SK-N-SH (cell line): Measurements from ENCODE around the gene ASB11. TPM values are rescaled to one million over a fixed set of nuclear protein-coding genes. Genes with fewer than 3 reads are reported as not detected.

Experiments
- CTCF ChIA-PET: fragments of 300-600, 350-600 bp; formaldehyde crosslinking; extraction: SDS; loops from one replicate; lab custom pipeline; 2021; lab: Yijun Ruan, JAX
- POLR2A ChIA-PET: fragments of 350-600 bp; sonication (Branson Sonifier 250); formaldehyde crosslinking; extraction: SDS; loops from one replicate; lab custom pipeline; 2020; ENCODE audit warnings: antibody characterized with exemption, inconsistent platforms; lab: Yijun Ruan, JAX
- DNase-seq: peaks from one replicate; pipeline ENCODE4 v3.0.0; 2012
- H2AFZ ChIP-seq: fragments of 200-600 bp; sonication (generic); 2 replicates; pipeline ENCODE4 v1.8.1; 2016; ENCODE audit warnings: antibody characterized with exemption, mild to moderate bottlenecking, low read depth
- H3F3A ChIP-seq: fragments of 200-600 bp; sonication (generic); replicated peaks from 2 replicates; pipeline ENCODE3; 2016; ENCODE audit warnings: antibody characterized with exemption, mild to moderate bottlenecking; ENCODE audit not compliant: insufficient read depth
- H3K27ac ChIP-seq, 2 experiments: fragments of 200-500 bp in 1 of 2; fragments of 200-600 bp in 1 of 2; sonication (Bioruptor generic) in 1 of 2; sonication (generic), shearing (Covaris generic) in 1 of 2; 2 replicates each; pipeline versions ENCODE4 v1.5.1 to v1.6.1; 2014 to 2016; ENCODE audit warnings: low read depth in 2 of 2, inconsistent platforms in 1 of 2, low read length in 1 of 2, mild to moderate bottlenecking in 1 of 2, mixed read lengths in 1 of 2
- H3K27me3 ChIP-seq: fragments of 200-600 bp; sonication (generic), shearing (Covaris generic); 2 replicates; pipeline ENCODE4 v1.6.1; 2016; ENCODE audit warnings: mixed run types; ENCODE audit not compliant: insufficient read depth
- H3K36me3 ChIP-seq, 2 experiments: fragments of 200-500 bp in 1 of 2; fragments of 200-600 bp in 1 of 2; sonication (Bioruptor generic) in 1 of 2; sonication (generic) in 1 of 2; replicated peaks in 1 of 2; 2 replicates each; pipeline versions ENCODE3 to v1.5.1; 2014 to 2016; ENCODE audit warnings: low read length in 1 of 2, mild to moderate bottlenecking in 1 of 2; ENCODE audit not compliant: insufficient read depth in 2 of 2, control insufficient read depth in 1 of 2
- H3K4me1 ChIP-seq, 2 experiments: fragments of 200-500 bp in 1 of 2; fragments of 200-600 bp in 1 of 2; sonication (Bioruptor generic) in 1 of 2; sonication (generic), shearing (Covaris generic) in 1 of 2; 2 replicates each; pipeline versions ENCODE4 v1.5.1 to v1.6.1; 2014 to 2016; ENCODE audit warnings: low read depth in 1 of 2, low read length in 1 of 2, mixed run types in 1 of 2; ENCODE audit not compliant: insufficient read depth in 2 of 2, control insufficient read depth in 1 of 2
- H3K4me2 ChIP-seq: fragments of 200-600 bp; sonication (generic), shearing (Covaris generic); 2 replicates; pipeline ENCODE4 v1.6.1; 2017; ENCODE audit warnings: mixed run types
- H3K4me3 ChIP-seq, 2 experiments: fragments of 200-500 bp in 1 of 2; fragments of 200-600 bp in 1 of 2; sonication (Bioruptor generic) in 1 of 2; sonication (generic), shearing (Covaris generic) in 1 of 2; 2 replicates each; pipeline versions ENCODE4 v1.5.1 to v1.8.1; 2014 to 2016; ENCODE audit warnings: low read depth in 2 of 2, inconsistent platforms in 1 of 2, low read length in 1 of 2, mild to moderate bottlenecking in 1 of 2, mixed read lengths in 1 of 2, moderate library complexity in 1 of 2
- H3K79me2 ChIP-seq: fragments of 200-600 bp; sonication (generic); 2 replicates; pipeline ENCODE4 v1.8.1; 2017; ENCODE audit warnings: mild to moderate bottlenecking; ENCODE audit not compliant: insufficient read depth
- H3K9ac ChIP-seq: fragments of 200-600 bp; sonication (generic); 2 replicates; pipeline ENCODE4 v1.6.1; 2017; ENCODE audit warnings: mixed run types
- H3K9me2 ChIP-seq: fragments of 200-600 bp; sonication (generic); 2 replicates; pipeline ENCODE4 v1.6.1; 2017; ENCODE audit warnings: mixed run types
- H3K9me3 ChIP-seq: fragments of 200-600 bp; sonication (generic); 2 replicates; pipeline ENCODE4 v1.6.1; 2017; ENCODE audit warnings: mixed run types, mild to moderate bottlenecking, moderate library complexity
- H4K20me1 ChIP-seq: fragments of 200-600 bp; sonication (generic); 2 replicates; pipeline ENCODE4 v1.6.1; 2017; ENCODE audit warnings: mild to moderate bottlenecking, mixed run types; ENCODE audit not compliant: insufficient read depth
- ELF1 ChIP-seq: IDR thresholded peaks from 2 replicates; pipeline ENCODE4 v1.4.0; 2012
- EP300 ChIP-seq, 2 experiments: IDR thresholded peaks; 2 replicates each; pipeline versions ENCODE4 v1.4.0 to v1.6.1; 2012; ENCODE audit warnings: borderline replicate concordance in 1 of 2, low read depth in 1 of 2, low read length in 1 of 2
- EZH2phosphoT487 ChIP-seq: fragments of 200-600 bp; sonication (generic); IDR thresholded peaks from 2 replicates; pipeline ENCODE4 v1.6.1; 2017; ENCODE audit warnings: low read depth, mixed run types, mild to moderate bottlenecking, antibody characterized with exemption, moderate library complexity, borderline replicate concordance
- FOSL2 ChIP-seq: IDR thresholded peaks from 2 replicates; pipeline ENCODE4 v1.4.0; 2012; ENCODE audit warnings: low read depth, mild to moderate bottlenecking, moderate library complexity, borderline replicate concordance
- GATA2 ChIP-seq: sonication (generic); formaldehyde crosslinking; IDR thresholded peaks from 2 replicates; pipeline ENCODE4 v1.5.0; 2020; ENCODE audit warnings: mild to moderate bottlenecking, missing genetic modification reagents
- MXI1 ChIP-seq: IDR thresholded peaks from 2 replicates; pipeline ENCODE4 v1.6.1; 2012; ENCODE audit warnings: mild to moderate bottlenecking, low read depth, low read length, improper control_type of control experiment
- RFX5 ChIP-seq: IDR thresholded peaks from 2 replicates; pipeline ENCODE4 v1.6.1; 2012; ENCODE audit warnings: mild to moderate bottlenecking, improper control_type of control experiment, low read length
- SMC3 ChIP-seq: IDR thresholded peaks from 2 replicates; pipeline ENCODE4 v1.6.1; 2012; ENCODE audit warnings: low read depth, low read length, improper control_type of control experiment
- TEAD4 ChIP-seq: IDR thresholded peaks from 2 replicates; pipeline ENCODE4 v1.4.0; 2012; ENCODE audit warnings: mild to moderate bottlenecking, borderline replicate concordance; ENCODE audit not compliant: insufficient read depth
- YY1 ChIP-seq: IDR thresholded peaks from 2 replicates; pipeline ENCODE4 v1.4.0; 2012; ENCODE audit warnings: low read depth, mild to moderate bottlenecking
- WGBS: methylation state at CpG from one replicate; pipeline ENCODE4 v1.1.6; 2017; ENCODE audit warnings: low lambda C conversion rate; 5-methylcytosine and 5-hydroxymethylcytosine counted together
- polyA plus RNA-seq, 3 experiments: library from polyadenylated mRNA; depleted of rRNA; stranded (reverse); fragments of >200 nt; gene quantifications; 2 replicates each; pipeline ENCODE4 v1.2.3, GENCODE V29; 2012
- TF ChIP-seq, protein P1 (sequence below): IDR thresholded peaks from 2 replicates; pipeline ENCODE4 v1.4.0; 2012; ENCODE audit warnings: low read depth
- TF ChIP-seq, protein P2 (sequence below): IDR thresholded peaks from 2 replicates; pipeline ENCODE4 v1.4.0; 2012; ENCODE audit warnings: low read depth, borderline replicate concordance

Gene ASB11
- polyA plus RNA-seq, 1 of the 3 experiments (the other 2 are of a cell fraction) = not detected

DNA sequence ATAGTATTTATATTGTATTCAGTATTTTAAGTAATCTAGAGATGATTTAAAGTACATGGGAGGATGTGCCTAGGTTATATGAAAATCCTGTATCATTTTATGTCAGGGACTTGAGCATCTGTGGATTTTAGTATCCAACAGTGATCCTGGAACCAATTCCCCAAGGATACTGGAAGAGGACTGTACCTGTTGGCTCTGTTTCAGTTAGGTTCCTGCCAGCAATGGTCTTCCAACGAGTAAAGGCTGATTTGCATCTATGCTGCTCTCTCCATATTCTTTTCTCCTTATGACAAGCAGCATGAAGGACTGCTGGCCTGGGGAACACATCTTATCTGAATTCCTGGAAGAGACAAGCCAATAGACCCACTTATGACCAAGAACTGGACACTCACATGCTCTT is 80.4 kb downstream of the ASB11 start:
- 0% methylated on average over 1 of the region's 1 CpG for WGBS
- Histone ChIP-seq H3K36me3 (no peaks in the 10 kb centered on the region), H3K4me3 (no peak overlapping the region), H4K20me1 (no peaks in the 10 kb centered on the region), H3K79me2 (no peaks in the 10 kb centered on the region), H3K27me3 (no peaks in the 10 kb centered on the region), H3K4me1 (no peaks in the 10 kb centered on the region), H3K9ac (no peak overlapping the region), H3K9me2 (no peaks in the 10 kb centered on the region), H3K27ac (no peak overlapping the region), H3F3A (no peaks in the 10 kb centered on the region), H3K9me3 (no peaks in the 10 kb centered on the region), H3K4me2 (no peak overlapping the region), H2AFZ (no peak overlapping the region)
- CTCF ChIA-PET = no interaction called here
- TF ChIP-seq EP300 (IDR thresholded peaks at IDR 0.05; ENCODE audit: borderline replicate concordance in 1 of 2, low read depth in 1 of 2, low read length in 1 of 2) (no peak), SMC3 (no peak), TEAD4 (no peak), EZH2phosphoT487 (no peak), FOSL2 (no peak), YY1 (no peak)
- TF ChIP-seq, protein P1, sequence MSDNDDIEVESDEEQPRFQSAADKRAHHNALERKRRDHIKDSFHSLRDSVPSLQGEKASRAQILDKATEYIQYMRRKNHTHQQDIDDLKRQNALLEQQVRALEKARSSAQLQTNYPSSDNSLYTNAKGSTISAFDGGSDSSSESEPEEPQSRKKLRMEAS = no peak
- DNase-seq = no peak
- POLR2A ChIA-PET = no interaction called here

DNA sequence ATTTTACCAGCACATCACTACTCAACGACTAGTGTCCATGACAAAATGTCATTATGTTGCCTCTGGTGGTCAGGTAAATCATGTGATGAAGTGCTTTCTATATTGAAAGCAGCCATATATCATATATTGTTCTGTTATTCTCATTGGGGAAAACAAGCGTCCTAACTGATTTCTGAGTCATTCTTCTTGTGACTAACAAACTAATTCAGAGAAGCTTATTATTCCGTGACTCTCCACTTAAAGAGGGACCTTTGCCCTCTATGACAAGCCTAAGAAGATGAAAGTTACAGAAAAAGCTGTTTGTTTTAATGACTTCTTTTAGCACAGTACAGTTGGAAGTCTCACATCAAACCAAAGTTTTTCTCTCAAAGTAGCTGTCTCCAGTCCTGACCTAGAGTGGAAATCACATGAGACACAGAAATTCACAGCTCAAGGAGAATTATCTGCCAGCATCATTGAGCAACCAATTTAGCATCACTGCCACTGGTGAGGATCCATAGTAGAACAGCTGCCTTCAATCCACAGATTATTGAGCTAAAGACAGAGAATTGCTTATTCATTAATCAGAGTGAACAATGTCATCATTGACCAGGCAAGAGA is 81.9 kb downstream of the ASB11 start:
- Histone ChIP-seq H3K4me2 (no peak overlapping the region), H3K27ac (no peak overlapping the region), H4K20me1 (no peaks in the 10 kb centered on the region), H3K27me3 (no peaks in the 10 kb centered on the region), H2AFZ (no peak overlapping the region), H3F3A (no peaks in the 10 kb centered on the region), H3K4me1 (no peaks in the 10 kb centered on the region), H3K36me3 (no peaks in the 10 kb centered on the region), H3K9me2 (no peaks in the 10 kb centered on the region), H3K4me3 (no peak overlapping the region), H3K79me2 (no peaks in the 10 kb centered on the region), H3K9ac (no peak overlapping the region), H3K9me3 (no peaks in the 10 kb centered on the region)
- ChIA-PET POLR2A (no interaction called here), CTCF (interaction anchor here (1.0 to 1.4 kb wide), 1 partner anchor 9 kb away, joined by 3 to 5 read pairs; no protein-coding TSS in a partner anchor)
- 7% methylated on average over 3 of the region's 3 CpGs for WGBS
- TF ChIP-seq EZH2phosphoT487 (no peak), ELF1 (no peak), GATA2 (no peak), RFX5 (no peak), MXI1 (no peak)
- TF ChIP-seq, protein P2, sequence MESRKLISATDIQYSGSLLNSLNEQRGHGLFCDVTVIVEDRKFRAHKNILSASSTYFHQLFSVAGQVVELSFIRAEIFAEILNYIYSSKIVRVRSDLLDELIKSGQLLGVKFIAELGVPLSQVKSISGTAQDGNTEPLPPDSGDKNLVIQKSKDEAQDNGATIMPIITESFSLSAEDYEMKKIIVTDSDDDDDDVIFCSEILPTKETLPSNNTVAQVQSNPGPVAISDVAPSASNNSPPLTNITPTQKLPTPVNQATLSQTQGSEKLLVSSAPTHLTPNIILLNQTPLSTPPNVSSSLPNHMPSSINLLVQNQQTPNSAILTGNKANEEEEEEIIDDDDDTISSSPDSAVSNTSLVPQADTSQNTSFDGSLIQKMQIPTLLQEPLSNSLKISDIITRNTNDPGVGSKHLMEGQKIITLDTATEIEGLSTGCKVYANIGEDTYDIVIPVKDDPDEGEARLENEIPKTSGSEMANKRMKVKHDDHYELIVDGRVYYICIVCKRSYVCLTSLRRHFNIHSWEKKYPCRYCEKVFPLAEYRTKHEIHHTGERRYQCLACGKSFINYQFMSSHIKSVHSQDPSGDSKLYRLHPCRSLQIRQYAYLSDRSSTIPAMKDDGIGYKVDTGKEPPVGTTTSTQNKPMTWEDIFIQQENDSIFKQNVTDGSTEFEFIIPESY = no peak
- DNase-seq = no peak

Other genes with a start within 250 kb of the ASB11 start
- gene ASB9, start 45.6 kb downstream of the ASB11 start, polyA plus RNA-seq (2012; rRNA removed) = 2.5 and 3.4 TPM in 2 replicates
- 2.8 and 2.9 TPM in 2 replicates for gene PIGA, start 19.9 kb upstream of the ASB11 start, polyA plus RNA-seq (2012; rRNA removed)
- 5.3 and 6.3 TPM in 2 replicates for gene VEGFD, start 68.8 kb upstream of the ASB11 start, polyA plus RNA-seq (2012; rRNA removed)
- gene PIR, start 177.7 kb upstream of the ASB11 start, polyA plus RNA-seq (2012; rRNA removed) = 12.3 and 13.2 TPM in 2 replicates
- not detected in 2 replicates for gene BMX, start 185.2 kb upstream of the ASB11 start, polyA plus RNA-seq (2012; rRNA removed)